Activated CD8-positive, alpha-beta memory T cell treated with anti-CD3 and anti-CD28 coated beads for 24 hours (primary cell): ENCODE results near the gene RANBP10.
"Not testable (repeated sequence)": the region's sequence is repeated elsewhere in the genome, so short reads cannot be mapped to it uniquely, and the experiment has no call there.

Experiments used
- DNase-seq: peaks from one replicate; pipeline ENCODE4 v3.0.0-alpha.2; 2020

RANBP10 gene

GRCh38 chr16:67775273-67775672 is 31.1 kb downstream of the RANBP10 start:
- no peak for DNase-seq

- DNase-seq = no peak
Measured at GRCh38 chr16:67774457-67774853, 31.9 kb downstream of the RANBP10 start.

GRCh38 chr16:67773569-67774456 is 32.5 kb downstream of the RANBP10 start:
- no peak for DNase-seq

GRCh38 chr16:67773099-67773498 is 33.3 kb downstream of the RANBP10 start:
- DNase-seq = no peak

GRCh38 chr16:67770346-67770991 is 35.9 kb downstream of the RANBP10 start:
- DNase-seq = no peak

- no peak for DNase-seq
Measured at GRCh38 chr16:67767953-67768352, 38.4 kb downstream of the RANBP10 start.

GRCh38 chr16:67766291-67766690 is 40.1 kb downstream of the RANBP10 start:
- no peak for DNase-seq

GRCh38 chr16:67764158-67764667 is 42.1 kb downstream of the RANBP10 start:
- DNase-seq = no peak

- DNase-seq = no peak
Measured at GRCh38 chr16:67763066-67763465, 43.3 kb downstream of the RANBP10 start.

GRCh38 chr16:67762385-67762784 is 44.0 kb downstream of the RANBP10 start:
- no peak for DNase-seq

- DNase-seq = no peak
Measured at GRCh38 chr16:67761924-67762323, 44.4 kb downstream of the RANBP10 start.

GRCh38 chr16:67760956-67761230 is 45.5 kb downstream of the RANBP10 start:
- DNase-seq = no peak

- no peak for DNase-seq
Measured at GRCh38 chr16:67760206-67760955, 46.0 kb downstream of the RANBP10 start.

GRCh38 chr16:67758966-67759365 is 47.4 kb downstream of the RANBP10 start:
- no peak for DNase-seq

GRCh38 chr16:67758006-67758405 is 48.4 kb downstream of the RANBP10 start:
- DNase-seq = no peak

GRCh38 chr16:67752641-67753040 is 53.7 kb downstream of the RANBP10 start:
- DNase-seq = no peak

- DNase-seq = not testable (repeated sequence)
Measured at GRCh38 chr16:67751331-67751730, 55.0 kb downstream of the RANBP10 start.

- DNase-seq = no peak
Measured at GRCh38 chr16:67750466-67750865, 55.9 kb downstream of the RANBP10 start.

- no peak for DNase-seq
Measured at GRCh38 chr16:67749436-67750078, 56.8 kb downstream of the RANBP10 start.

GRCh38 chr16:67748834-67749233 is 57.5 kb downstream of the RANBP10 start:
- DNase-seq = no peak

- no peak for DNase-seq
Measured at GRCh38 chr16:67746846-67747245, 59.5 kb downstream of the RANBP10 start.

- DNase-seq = no peak
Measured at GRCh38 chr16:67741118-67741517, 65.2 kb downstream of the RANBP10 start.

- DNase-seq = no peak
Measured at GRCh38 chr16:67740391-67740790, 66.0 kb downstream of the RANBP10 start.
